Natural killer cell (primary cell): ENCODE data around the gene OPHN1. TPM values are rescaled to one million over a fixed set of nuclear protein-coding genes. Genes with fewer than 3 reads are reported as not detected.

Source experiments
- ATAC-seq, 3 donors: fragments of 150-1000 bp in 2 of 3; fragments of 200-7000 bp in 1 of 3; cut with Tn5 transposase; 1 replicate in 1 of 3; 2 replicates in 2 of 3; pipeline ENCODE4 v1.10.0; 2021; ENCODE audit warnings: mild to moderate bottlenecking in 2 of 3, moderate library complexity in 2 of 3
- DNase-seq, 2 donors: peaks; one replicate each; pipeline versions ENCODE4 v3.0.0 to v3.0.0-alpha.2; 2013 to 2021; ENCODE audit warnings: mixed read lengths in 1 of 2
- H3K27ac ChIP-seq: one replicate; pipeline ENCODE4 v1.5.1; 2013; ENCODE audit warnings: mild to moderate bottlenecking, low read length
- H3K27me3 ChIP-seq: one replicate; pipeline ENCODE4 v1.6.1; 2013; ENCODE audit warnings: low read length; ENCODE audit not compliant: control insufficient read depth, insufficient read depth
- H3K36me3 ChIP-seq: one replicate; pipeline ENCODE4 v1.6.1; 2013; ENCODE audit warnings: low read length; ENCODE audit not compliant: control insufficient read depth, insufficient read depth
- H3K4me1 ChIP-seq: one replicate; pipeline ENCODE4 v1.6.1; 2013; ENCODE audit warnings: low read length; ENCODE audit not compliant: control insufficient read depth, insufficient read depth
- H3K4me3 ChIP-seq: one replicate; pipeline ENCODE4 v1.5.1; 2013; ENCODE audit warnings: low read length
- H3K9me3 ChIP-seq: one replicate; pipeline ENCODE4 v1.6.1; 2013; ENCODE audit warnings: low read length; ENCODE audit not compliant: control insufficient read depth, insufficient read depth
- H3K27ac Mint-ChIP-seq, 2 donors: one replicate each; pipeline ENCODE4 v1.8.0; 2022; ENCODE audit warnings: mild to moderate bottlenecking in 2 of 2, mixed read lengths in 2 of 2, moderate library complexity in 1 of 2
- H3K27me3 Mint-ChIP-seq, 2 donors: one replicate each; pipeline ENCODE4 v1.8.0; 2022; ENCODE audit warnings: low read depth in 2 of 2, mixed read lengths in 2 of 2
- H3K36me3 Mint-ChIP-seq: one replicate; pipeline ENCODE4 v1.8.0; 2022; ENCODE audit warnings: mixed read lengths
- H3K4me1 Mint-ChIP-seq, 2 donors: one replicate each; pipeline ENCODE4 v1.8.0; 2022; ENCODE audit warnings: mixed read lengths in 2 of 2
- H3K4me3 Mint-ChIP-seq: one replicate; pipeline ENCODE4 v1.8.0; 2022; ENCODE audit warnings: mild to moderate bottlenecking, moderate library complexity, mixed read lengths
- H3K9me3 Mint-ChIP-seq, 2 donors: one replicate each; pipeline ENCODE4 v1.8.0; 2022; ENCODE audit warnings: mixed read lengths in 2 of 2
- CTCF ChIP-seq: fragments of 200-600 bp; IDR thresholded peaks from one replicate; pipeline ENCODE4 v1.8.0; 2022; ENCODE audit warnings: antibody characterized with exemption
- WGBS: methylation state at CpG from one replicate; pipeline ENCODE4 v1.1.7; 2013; ENCODE audit warnings: missing lambda C conversion rate; ENCODE audit not compliant: insufficient coverage; 5-methylcytosine and 5-hydroxymethylcytosine counted together
- intact Hi-C: fragments of 100-400 bp; cut with micrococcal nuclease; formaldehyde crosslinking; loops from one replicate; pipeline ENCODE4 v1.14.2; 2022
- total RNA-seq, 4 donors: library from RNA; stranded (reverse); fragments of 120-200 nt in 1 of 4; gene quantifications; one replicate each; pipeline versions ENCODE4 v1.2.3 to v1.2.4, GENCODE V29; 2013 to 2022

The OPHN1 gene
- total RNA-seq, 3 donors from 2014 or later (not counting 1 experiment from before 2014, with no cell fraction given): 1.4 to 5.6 (median 3.7) TPM

- no peak overlapping the region for H3K27ac ChIP-seq
- H3K9me3 Mint-ChIP-seq: no peaks in the 10 kb centered on the region
- no peaks in the 10 kb centered on the region for H3K36me3 ChIP-seq
- ATAC-seq (no peak), DNase-seq (no peak)
- peaks cover 7 to 21% of the 10 kb centered on the region in 2 donors for H3K27me3 Mint-ChIP-seq
- H3K36me3 Mint-ChIP-seq: no peaks in the 10 kb centered on the region
- H3K4me3 ChIP-seq: no peak overlapping the region
- H3K9me3 ChIP-seq: no peaks in the 10 kb centered on the region
- TF ChIP-seq CTCF: no peak
- no peak overlapping the region for H3K27ac Mint-ChIP-seq
- H3K4me1 ChIP-seq: no peaks in the 10 kb centered on the region
- intact Hi-C loops: no loop called here
- 88% methylated on average over 1 of the region's 1 CpG for WGBS
- H3K4me1 Mint-ChIP-seq: no peaks in the 10 kb centered on the region
- H3K27me3 ChIP-seq: no peaks in the 10 kb centered on the region
- no peak overlapping the region for H3K4me3 Mint-ChIP-seq
These were observed 228.7 kb downstream of the OPHN1 start for GRCh38 chrX:68204521-68205038.

- H3K36me3 ChIP-seq: no peaks in the 10 kb centered on the region
- H3K27ac ChIP-seq: no peak overlapping the region
- Mint-ChIP-seq H3K9me3 (no peaks in the 10 kb centered on the region), H3K27ac (no peak overlapping the region), H3K27me3 (peaks cover 7 to 15% of the 10 kb centered on the region in 2 donors), H3K4me1 (no peaks in the 10 kb centered on the region), H3K4me3 (no peak overlapping the region), H3K36me3 (no peaks in the 10 kb centered on the region)
- no peaks in the 10 kb centered on the region for H3K9me3 ChIP-seq
- no peaks in the 10 kb centered on the region for H3K27me3 ChIP-seq
- DNase-seq: no peak
- no peak for ATAC-seq
- intact Hi-C loops: no loop called here
- WGBS: 77% methylated on average over 2 of the region's 2 CpGs
- no peaks in the 10 kb centered on the region for H3K4me1 ChIP-seq
- no peak for TF ChIP-seq CTCF
- no peak overlapping the region for H3K4me3 ChIP-seq
These were observed 229.6 kb downstream of the OPHN1 start for GRCh38 chrX:68203646-68204045.

GRCh38 chrX:68203211-68203610, 230.1 kb downstream of the OPHN1 start:
- H3K27me3 ChIP-seq: no peaks in the 10 kb centered on the region
- H3K4me3 ChIP-seq: no peak overlapping the region
- Mint-ChIP-seq H3K27me3 (peaks cover 2 to 15% of the 10 kb centered on the region in 2 donors), H3K4me1 (no peaks in the 10 kb centered on the region), H3K4me3 (no peak overlapping the region), H3K27ac (no peak overlapping the region), H3K9me3 (no peaks in the 10 kb centered on the region), H3K36me3 (no peaks in the 10 kb centered on the region)
- TF ChIP-seq CTCF: no peak
- no peaks in the 10 kb centered on the region for H3K4me1 ChIP-seq
- DNase-seq: no peak
- intact Hi-C loops: no loop called here
- WGBS: 95% methylated on average over 1 of the region's 1 CpG
- H3K36me3 ChIP-seq: no peaks in the 10 kb centered on the region
- no peaks in the 10 kb centered on the region for H3K9me3 ChIP-seq
- no peak overlapping the region for H3K27ac ChIP-seq
- no peak for ATAC-seq
